Keratinocyte (primary cell): Measurements from ENCODE around the gene NDUFA12.

Experiments used
- CTCF ChIP-seq, 3 experiments: IDR thresholded peaks in 1 of 3; conservative IDR thresholded peaks in 1 of 3; optimal IDR thresholded peaks in 1 of 3; 2 replicates in 2 of 3; 3 replicates in 1 of 3; pipeline versions ENCODE3 to v1.5.1; 2011; ENCODE audit warnings: low read length in 3 of 3, mild to moderate bottlenecking in 3 of 3, moderate library complexity in 2 of 3, control low read depth in 1 of 3, inconsistent platforms in 1 of 3; ENCODE audit not compliant: insufficient read depth in 2 of 3; ENCODE audit errors: extremely low read depth in 1 of 3
- EZH2 ChIP-seq: IDR thresholded peaks from one replicate; pipeline ENCODE4 v1.6.1; 2012; ENCODE audit warnings: inconsistent platforms, mild to moderate bottlenecking, low read length, moderate library complexity

DNA sequence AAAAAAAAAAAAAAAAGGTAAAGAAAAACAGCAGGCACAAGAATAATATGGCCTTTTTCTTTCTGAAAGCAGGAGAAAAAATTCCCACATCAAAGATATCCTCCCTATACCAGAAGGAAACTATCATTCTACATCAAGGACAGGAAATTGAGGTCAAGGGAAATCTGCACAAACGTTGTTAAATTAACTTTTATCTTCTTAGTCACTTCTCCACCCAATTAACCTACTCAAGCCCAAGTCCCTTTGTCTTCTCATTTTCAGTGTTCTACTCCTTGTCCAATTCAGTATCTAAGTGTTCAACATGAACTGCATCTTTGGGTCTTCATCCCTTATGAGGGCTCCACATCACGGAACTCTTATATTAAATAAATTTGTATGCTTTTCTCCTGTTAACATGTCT lies 15.7 kb downstream of the NDUFA12 start:
- TF ChIP-seq CTCF (optimal IDR thresholded peaks at IDR 0.05 in 1 of 3, IDR thresholded peaks at IDR 0.05 in 1 of 3, conservative IDR thresholded peaks at IDR 0.05 in 1 of 3; ENCODE audit: extremely low read depth in 1 of 3, insufficient read depth in 2 of 3, low read length in 3 of 3) (no peak), EZH2 (no peak)
